GM20000 (cell line): ENCODE measurements around the gene STAT4.

Source experiments
- DNase-seq: peaks from one replicate; pipeline ENCODE4 v3.0.0; 2012; ENCODE audit warnings: low spot score
- CTCF ChIP-seq: IDR thresholded peaks from 2 replicates; pipeline ENCODE4 v1.5.1; 2012; ENCODE audit warnings: mild to moderate bottlenecking, control low read depth; ENCODE audit errors: extremely low read depth, missing control alignments

STAT4 gene

GRCh38 chr2:191166111-191166755 is 15.4 kb upstream of the STAT4 start:
- no peak for TF ChIP-seq CTCF
- DNase-seq: no peak

GRCh38 chr2:191165176-191165643 is 14.4 kb upstream of the STAT4 start:
- DNase-seq: peak; percentile 41
- peak; percentile 23 for TF ChIP-seq CTCF

GRCh38 chr2:191158747-191159146 is 8.0 kb upstream of the STAT4 start:
- no peak for DNase-seq

GRCh38 chr2:191158193-191158592 is 7.4 kb upstream of the STAT4 start:
- TF ChIP-seq CTCF: no peak
- no peak for DNase-seq

More at GRCh38 chr2:191158747-191159146, 8.0 kb upstream of the STAT4 start:
- TF ChIP-seq CTCF: no peak

- DNase-seq: peak; percentile 52
- peak; percentile 49 for TF ChIP-seq CTCF
Measured at GRCh38 chr2:191155608-191156071, 4.8 kb upstream of the STAT4 start.

GRCh38 chr2:191153716-191154115 is 2.9 kb upstream of the STAT4 start:
- no peak for TF ChIP-seq CTCF
- DNase-seq: no peak

- no peak for TF ChIP-seq CTCF
- no peak for DNase-seq
Measured at GRCh38 chr2:191152482-191153240, 1.9 kb upstream of the STAT4 start.
